GM19240 (cell line): ENCODE data around the gene GSX1.
"Not testable (repeated sequence)": the region's sequence is repeated elsewhere in the genome, so short reads cannot be mapped to it uniquely, and the experiment has no call there.

Source experiments
- DNase-seq: peaks from one replicate; pipeline ENCODE4 v3.0.0; 2011; ENCODE audit warnings: low spot score; ENCODE audit not compliant: insufficient read length

GSX1 gene

GRCh38 chr13:27794368-27794691 lies 2.0 kb downstream of the GSX1 start:
- no peak for DNase-seq

GRCh38 chr13:27794921-27795717 lies 2.8 kb downstream of the GSX1 start:
- DNase-seq, result no peak

GRCh38 chr13:27795718-27796019 lies 3.4 kb downstream of the GSX1 start:
- DNase-seq, result no peak

GRCh38 chr13:27796544-27797227 lies 4.4 kb downstream of the GSX1 start:
- no peak for DNase-seq

- DNase-seq, result no peak
Observed at GRCh38 chr13:27797228-27797624, 4.9 kb downstream of the GSX1 start.

- no peak for DNase-seq
Observed at GRCh38 chr13:27806744-27807387, 14.6 kb downstream of the GSX1 start.

GRCh38 chr13:27808851-27809550 lies 16.7 kb downstream of the GSX1 start:
- DNase-seq, result no peak

- DNase-seq, result no peak
Observed at GRCh38 chr13:27810009-27810408, 17.7 kb downstream of the GSX1 start.

GRCh38 chr13:27810461-27810860 lies 18.2 kb downstream of the GSX1 start:
- DNase-seq, result no peak

- no peak for DNase-seq
Observed at GRCh38 chr13:27813826-27814225, 21.5 kb downstream of the GSX1 start.

GRCh38 chr13:27817832-27818231 lies 25.5 kb downstream of the GSX1 start:
- DNase-seq, result not testable (repeated sequence)

- no peak for DNase-seq
Observed at GRCh38 chr13:27820524-27821482, 28.5 kb downstream of the GSX1 start.

- no peak for DNase-seq
Observed at GRCh38 chr13:27821566-27821965, 29.3 kb downstream of the GSX1 start.

- DNase-seq, result no peak
Observed at GRCh38 chr13:27822258-27822872, 30.1 kb downstream of the GSX1 start.

GRCh38 chr13:27822873-27823311 lies 30.6 kb downstream of the GSX1 start:
- no peak for DNase-seq

- DNase-seq, result no peak
Observed at GRCh38 chr13:27824121-27824520, 31.8 kb downstream of the GSX1 start.

GRCh38 chr13:27825072-27825471 lies 32.8 kb downstream of the GSX1 start:
- DNase-seq, result no peak

GRCh38 chr13:27826379-27827353 lies 34.4 kb downstream of the GSX1 start:
- peak; percentile 57 for DNase-seq

GRCh38 chr13:27827646-27828045 lies 35.4 kb downstream of the GSX1 start:
- no peak for DNase-seq
